Astrocyte of the spinal cord (primary cell): Measurements from ENCODE around the gene NRAP.

ENCODE experiments used
- DNase-seq: peaks from one replicate; pipeline ENCODE4 v3.0.0; 2011; ENCODE audit warnings: low read depth, low spot score
- H3K4me3 ChIP-seq: 2 replicates; pipeline ENCODE4 v1.5.1; 2011; ENCODE audit warnings: low read depth, mild to moderate bottlenecking, low read length, moderate library complexity
- in situ Hi-C: cut with HindIII; loops from 2 replicates; pipeline ENCODE4 v1.10.0; 2017; ENCODE audit warnings: low sequenced_read_pairs
- TF ChIP-seq, protein P1 (sequence below): IDR thresholded peaks from 2 replicates; pipeline ENCODE4 v1.5.1; 2012; ENCODE audit warnings: low read depth, mild to moderate bottlenecking, low read length, inconsistent platforms

NRAP gene

DNA sequence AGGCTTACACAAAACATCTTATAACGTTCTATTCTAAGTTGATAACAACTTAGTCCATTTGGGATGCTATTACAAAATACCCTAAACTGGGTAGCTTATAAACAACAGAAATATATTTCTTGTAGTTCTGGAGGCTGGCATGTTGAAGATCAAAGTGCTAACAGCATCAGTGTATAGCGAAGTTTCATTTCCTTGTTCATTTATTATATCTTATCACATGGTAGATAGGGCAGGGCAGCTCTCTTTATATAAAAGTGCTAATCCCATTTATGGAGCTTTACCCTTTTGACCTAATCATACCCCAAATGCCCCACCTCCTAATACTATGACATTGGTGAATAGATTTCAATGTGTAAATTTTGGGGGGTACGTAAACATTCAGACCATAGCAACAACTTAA, 22.2 kb upstream of the NRAP start:
- in situ Hi-C loops: no loop called here
- no peak for DNase-seq
- TF ChIP-seq, protein P1, sequence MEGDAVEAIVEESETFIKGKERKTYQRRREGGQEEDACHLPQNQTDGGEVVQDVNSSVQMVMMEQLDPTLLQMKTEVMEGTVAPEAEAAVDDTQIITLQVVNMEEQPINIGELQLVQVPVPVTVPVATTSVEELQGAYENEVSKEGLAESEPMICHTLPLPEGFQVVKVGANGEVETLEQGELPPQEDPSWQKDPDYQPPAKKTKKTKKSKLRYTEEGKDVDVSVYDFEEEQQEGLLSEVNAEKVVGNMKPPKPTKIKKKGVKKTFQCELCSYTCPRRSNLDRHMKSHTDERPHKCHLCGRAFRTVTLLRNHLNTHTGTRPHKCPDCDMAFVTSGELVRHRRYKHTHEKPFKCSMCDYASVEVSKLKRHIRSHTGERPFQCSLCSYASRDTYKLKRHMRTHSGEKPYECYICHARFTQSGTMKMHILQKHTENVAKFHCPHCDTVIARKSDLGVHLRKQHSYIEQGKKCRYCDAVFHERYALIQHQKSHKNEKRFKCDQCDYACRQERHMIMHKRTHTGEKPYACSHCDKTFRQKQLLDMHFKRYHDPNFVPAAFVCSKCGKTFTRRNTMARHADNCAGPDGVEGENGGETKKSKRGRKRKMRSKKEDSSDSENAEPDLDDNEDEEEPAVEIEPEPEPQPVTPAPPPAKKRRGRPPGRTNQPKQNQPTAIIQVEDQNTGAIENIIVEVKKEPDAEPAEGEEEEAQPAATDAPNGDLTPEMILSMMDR: no peak
- no peak overlapping the region for H3K4me3 ChIP-seq

DNA sequence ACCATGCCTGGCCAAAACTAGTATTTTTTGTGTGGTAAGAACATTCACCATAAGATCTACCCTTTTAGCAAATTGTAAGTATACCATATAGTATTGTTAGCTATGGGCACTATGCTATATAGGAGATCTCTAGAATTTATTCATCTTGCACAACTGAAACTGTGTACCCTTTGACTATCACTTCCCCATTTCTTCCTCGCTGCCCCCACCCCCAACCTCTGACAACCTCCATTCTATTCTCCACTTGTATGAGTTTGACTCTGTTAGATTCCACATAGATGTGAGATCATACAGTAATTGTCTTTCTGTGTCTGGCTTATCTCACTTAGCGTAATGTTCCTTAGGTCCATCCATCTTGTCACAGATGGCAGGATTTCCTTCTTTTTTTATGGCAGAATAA, 19.5 kb upstream of the NRAP start:
- DNase-seq: no peak
- no peak overlapping the region for H3K4me3 ChIP-seq
- in situ Hi-C loops: no loop called here
- TF ChIP-seq, protein P1: no peak

DNA sequence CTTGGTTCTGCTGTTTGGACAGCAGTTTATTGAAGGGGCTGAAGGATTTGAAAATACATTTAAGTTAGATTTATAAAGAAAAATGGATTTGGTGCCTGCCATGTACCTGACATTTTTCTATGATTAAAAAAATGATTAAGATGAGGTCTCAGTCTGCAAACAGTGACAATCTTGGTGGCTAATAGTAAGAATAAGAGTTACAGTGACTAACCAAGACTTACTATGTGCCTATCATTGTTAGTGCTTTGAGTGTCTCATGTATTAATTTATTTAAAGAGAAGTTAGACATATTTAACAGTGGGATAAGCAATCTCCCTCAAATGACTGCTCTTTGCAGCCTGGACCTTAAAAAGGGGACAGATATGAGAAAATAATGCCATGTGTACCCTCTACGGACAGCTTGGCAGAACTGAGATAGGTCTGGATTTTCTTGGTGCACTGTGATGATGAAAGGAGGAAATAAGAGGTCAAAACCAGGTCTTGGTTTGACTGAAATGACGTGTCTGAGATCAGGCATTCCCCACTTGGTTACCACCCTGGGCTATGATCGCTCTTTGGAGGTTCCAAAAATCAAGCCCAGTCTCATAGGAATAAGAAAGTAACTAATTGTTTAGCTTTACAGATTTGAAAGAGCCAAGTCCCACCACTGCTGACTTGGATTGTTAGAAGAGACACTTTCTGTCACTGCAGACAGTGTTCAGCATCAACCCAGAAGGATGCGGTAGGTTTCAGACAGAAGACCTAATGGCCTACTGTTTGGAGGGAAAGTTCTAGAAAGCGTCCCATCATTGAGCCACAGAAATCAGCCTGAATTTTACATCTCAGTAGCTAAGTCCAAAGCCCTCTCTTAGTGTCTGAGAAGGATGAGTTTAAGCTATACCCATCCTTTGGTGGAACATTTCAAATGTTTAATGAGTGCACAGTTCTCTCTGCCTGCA, 18.0 kb upstream of the NRAP start:
- in situ Hi-C loops: no loop called here
- TF ChIP-seq, protein P1: no peak
- DNase-seq: no peak
- no peak overlapping the region for H3K4me3 ChIP-seq

DNA sequence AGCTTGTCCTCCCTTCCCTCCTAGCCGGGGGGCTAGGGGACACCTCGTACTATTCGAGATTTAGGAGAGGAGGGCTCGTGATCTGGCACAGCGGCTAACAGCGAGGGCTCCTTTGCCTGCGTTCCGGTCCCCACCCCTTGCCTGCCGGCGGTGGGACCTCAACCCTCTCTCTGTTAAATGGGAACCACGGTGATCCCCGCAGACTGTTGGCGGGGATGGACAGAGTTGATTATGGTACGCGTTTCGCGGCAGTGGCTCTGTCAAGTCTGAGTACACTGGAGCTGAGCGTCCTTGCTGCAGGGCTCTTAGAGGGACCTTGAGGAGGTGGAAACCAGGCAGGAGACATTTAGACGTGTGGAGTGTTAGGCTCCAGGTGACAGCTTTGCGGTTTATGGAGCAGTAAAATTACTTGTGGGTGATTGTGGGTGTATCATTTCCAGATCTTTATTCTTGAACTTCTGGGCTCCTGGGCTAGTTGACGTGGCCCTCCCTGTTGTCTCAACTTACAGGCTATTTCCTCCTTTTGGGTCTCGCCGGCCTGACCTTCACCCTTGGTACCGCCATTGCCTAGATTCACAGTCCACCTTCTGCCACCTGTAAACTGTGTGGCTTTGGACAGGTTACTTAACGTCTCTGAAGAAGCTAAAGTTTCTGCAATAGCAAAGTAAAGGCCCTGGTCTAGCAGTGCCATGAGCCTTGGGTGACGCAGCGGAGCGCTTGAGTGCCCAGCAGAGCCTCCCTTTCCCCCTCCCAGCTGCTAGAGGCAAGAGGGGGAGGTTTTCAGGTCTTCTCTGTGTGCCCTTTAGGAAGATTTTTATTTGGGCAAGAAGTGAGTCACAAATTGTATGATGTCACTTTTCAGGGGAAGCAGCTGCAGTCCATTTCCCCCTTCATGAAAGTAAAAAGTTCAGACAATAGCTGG, 16.6 kb upstream of the NRAP start:
- peak; percentile 46 for DNase-seq
- TF ChIP-seq, protein P1: no peak

DNA sequence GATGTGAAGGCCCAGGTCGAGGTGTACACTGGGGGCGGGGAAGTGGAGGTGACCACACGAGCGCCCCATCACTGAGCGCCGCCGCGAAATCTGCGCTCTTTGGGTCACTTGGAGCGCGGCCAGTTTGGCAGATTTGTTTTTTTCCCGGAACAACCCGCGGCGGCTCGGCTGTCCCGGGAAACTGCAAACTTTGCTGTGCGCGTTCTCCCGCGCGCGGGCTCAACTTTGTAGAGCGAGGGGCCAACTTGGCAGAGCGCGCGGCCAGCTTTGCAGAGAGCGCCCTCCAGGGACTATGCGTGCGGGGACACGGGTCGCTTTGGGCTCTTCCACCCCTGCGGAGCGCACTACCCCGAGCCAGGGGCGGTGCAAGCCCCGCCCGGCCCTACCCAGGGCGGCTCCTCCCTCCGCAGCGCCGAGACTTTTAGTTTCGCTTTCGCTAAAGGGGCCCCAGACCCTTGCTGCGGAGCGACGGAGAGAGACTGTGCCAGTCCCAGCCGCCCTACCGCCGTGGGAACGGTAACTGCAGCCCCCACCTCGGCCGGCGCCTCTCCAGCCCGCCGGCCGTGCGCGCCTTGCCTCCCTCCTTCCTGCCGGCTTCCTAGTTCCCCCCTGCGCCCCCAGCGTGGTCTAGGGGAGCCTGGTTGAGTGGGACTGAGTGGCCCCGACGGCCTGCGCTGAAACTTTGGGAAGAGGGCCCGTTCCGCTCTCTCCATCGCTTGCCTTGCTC, 15.8 kb upstream of the NRAP start, which contains the start of gene CASP7:
Gene CASP7, plus strand, starts transcription at position 450 of the 727 bp plus-strand sequence. CDS start 17,582 bp downstream, outside the sequence.
- in situ Hi-C loops: no loop called here

More for the DNA sequence above, 16.6 kb upstream of the NRAP start:
- peak overlapping the region; percentile 94 for H3K4me3 ChIP-seq
- in situ Hi-C loops: no loop called here

More for the DNA sequence above, 15.8 kb upstream of the NRAP start, which contains the start of gene CASP7:
- peak; percentile 84 for DNase-seq
- TF ChIP-seq, protein P1: no peak
- peak within 1 kb of the TSS; percentile 94 for H3K4me3 ChIP-seq
